HEK293 (cell line): ENCODE results near the gene IRX2.

Experiments
- CTCF ChIA-PET: fragments of 350-600 bp; formaldehyde crosslinking; extraction: SDS; loops from one replicate; lab custom pipeline; 2021; ENCODE audit warnings: antibody characterized with exemption; lab: Yijun Ruan, JAX
- POLR2A ChIA-PET: fragments of 300-600 bp; formaldehyde crosslinking; extraction: SDS; loops from one replicate; lab custom pipeline; 2020; ENCODE audit warnings: antibody characterized with exemption, inconsistent platforms; lab: Yijun Ruan, JAX
- H3K27ac ChIP-seq: fragments of 200-500 bp; sonication (Bioruptor generic); 2 replicates; pipeline ENCODE4 v1.5.1; 2014; ENCODE audit warnings: low read depth, low read length, control low read depth, inconsistent platforms; ENCODE audit errors: extremely low read depth
- H3K36me3 ChIP-seq, 2 experiments: fragments of 200-500 bp in 1 of 2; sonication (Bioruptor generic) in 1 of 2; 1 replicate in 1 of 2; 2 replicates in 1 of 2; pipeline ENCODE4 v1.5.1; 2014 to 2017; ENCODE audit warnings: inconsistent platforms in 2 of 2, low read length in 2 of 2; ENCODE audit not compliant: control insufficient read depth in 2 of 2, insufficient read depth in 1 of 2
- H3K4me1 ChIP-seq: fragments of 200-500 bp; sonication (Bioruptor generic); 2 replicates; pipeline ENCODE4 v1.5.1; 2014; ENCODE audit warnings: mild to moderate bottlenecking, low read length, inconsistent platforms; ENCODE audit not compliant: control insufficient read depth, insufficient read depth
- H3K4me3 ChIP-seq: 2 replicates; pipeline ENCODE4 v1.5.1; 2011; ENCODE audit warnings: low read depth, mild to moderate bottlenecking, control low read depth, low read length, moderate library complexity
- H3K9me3 ChIP-seq: fragments of 200-500 bp; sonication (Bioruptor generic); 2 replicates; pipeline ENCODE4 v1.5.1; 2014; ENCODE audit warnings: low read depth, low read length, inconsistent platforms; ENCODE audit not compliant: control insufficient read depth, insufficient read depth
- HIC1 ChIP-seq: fragments of 450-650 bp; formaldehyde crosslinking; IDR thresholded peaks from 2 replicates; pipeline ENCODE4 v1.5.1; 2016; ENCODE audit warnings: missing biosample characterization, missing genetic modification characterization
- HOXC10 ChIP-seq: sonication (generic); formaldehyde crosslinking; IDR thresholded peaks from 2 replicates; pipeline ENCODE4 v1.8.1; 2023; ENCODE audit warnings: mild to moderate bottlenecking, missing genetic modification reagents
- IKZF3 ChIP-seq: fragments of 450-650 bp; IDR thresholded peaks from 2 replicates; pipeline ENCODE4 v1.5.0; 2018; ENCODE audit warnings: missing biosample characterization, mild to moderate bottlenecking, missing genetic modification characterization, moderate library complexity
- INSM2 ChIP-seq: fragments of 450-650 bp; formaldehyde crosslinking; IDR thresholded peaks from 2 replicates; pipeline ENCODE4 v1.5.1; 2016; ENCODE audit warnings: missing biosample characterization, missing genetic modification characterization
- KLF10 ChIP-seq: fragments of 450-650 bp; IDR thresholded peaks from 2 replicates; pipeline ENCODE4 v1.5.1; 2018; ENCODE audit warnings: missing biosample characterization, mild to moderate bottlenecking, missing genetic modification characterization
- KLF9 ChIP-seq: fragments of 450-650 bp; formaldehyde crosslinking; IDR thresholded peaks from 2 replicates; pipeline ENCODE4 v1.5.1; 2016; ENCODE audit warnings: missing biosample characterization, missing genetic modification characterization, low read depth
- MEIS1 ChIP-seq: sonication (generic); formaldehyde crosslinking; IDR thresholded peaks from 2 replicates; pipeline ENCODE4 v1.8.1; 2022; ENCODE audit warnings: missing genetic modification reagents, mild to moderate bottlenecking, borderline replicate concordance
- PRDM1 ChIP-seq: fragments of 450-650 bp; formaldehyde crosslinking; IDR thresholded peaks from 2 replicates; pipeline ENCODE4; 2016; ENCODE audit warnings: missing biosample characterization, missing genetic modification characterization
- WT1 ChIP-seq: fragments of 450-650 bp; formaldehyde crosslinking; IDR thresholded peaks from 2 replicates; pipeline ENCODE4 v1.5.1; 2016; ENCODE audit warnings: missing biosample characterization, missing genetic modification characterization
- ZNF140 ChIP-seq: fragments of 450-650 bp; formaldehyde crosslinking; IDR thresholded peaks from 2 replicates; pipeline ENCODE4 v1.5.1; 2016; ENCODE audit warnings: missing biosample characterization, missing genetic modification characterization
- ZNF155 ChIP-seq: fragments of 450-650 bp; formaldehyde crosslinking; IDR thresholded peaks from 2 replicates; pipeline ENCODE4 v1.5.1; 2016; ENCODE audit warnings: missing biosample characterization, missing genetic modification characterization
- ZNF16 ChIP-seq: fragments of 450-650 bp; formaldehyde crosslinking; IDR thresholded peaks from 2 replicates; pipeline ENCODE4 v1.5.1; 2016; ENCODE audit warnings: low read depth, missing biosample characterization, missing genetic modification characterization
- ZNF174 ChIP-seq: fragments of 450-650 bp; formaldehyde crosslinking; IDR thresholded peaks from 2 replicates; pipeline ENCODE4 v1.5.0; 2017; ENCODE audit warnings: missing biosample characterization, mild to moderate bottlenecking, missing genetic modification characterization
- ZNF18 ChIP-seq: fragments of 450-650 bp; formaldehyde crosslinking; IDR thresholded peaks from 2 replicates; pipeline ENCODE4 v1.5.1; 2016; ENCODE audit warnings: missing biosample characterization, missing genetic modification characterization
- ZNF274 ChIP-seq, 2 experiments: fragments of 200-500 bp in 1 of 2; fragments of 450-650 bp in 1 of 2; sonication (Bioruptor generic) in 1 of 2; formaldehyde crosslinking in 1 of 2; IDR thresholded peaks; 2 replicates each; pipeline versions ENCODE4 v1.5.1 to v1.6.1; 2014 to 2016; ENCODE audit warnings: borderline replicate concordance in 1 of 2, inconsistent platforms in 1 of 2, low read length in 1 of 2, missing biosample characterization in 1 of 2, missing genetic modification characterization in 1 of 2
- ZNF280D ChIP-seq: fragments of 450-650 bp; formaldehyde crosslinking; IDR thresholded peaks from 2 replicates; pipeline ENCODE4 v1.5.1; 2016; ENCODE audit warnings: missing biosample characterization, missing genetic modification characterization
- ZNF423 ChIP-seq: fragments of 450-650 bp; formaldehyde crosslinking; IDR thresholded peaks from 2 replicates; pipeline ENCODE4 v1.5.1; 2016; ENCODE audit warnings: missing biosample characterization, missing genetic modification characterization
- ZNF548 ChIP-seq: fragments of 450-650 bp; formaldehyde crosslinking; IDR thresholded peaks from 2 replicates; pipeline ENCODE4 v1.5.1; 2016; ENCODE audit warnings: missing biosample characterization, missing genetic modification characterization
- ZNF596 ChIP-seq: fragments of 450-650 bp; IDR thresholded peaks from 2 replicates; pipeline ENCODE4 v1.5.0; 2018; ENCODE audit warnings: missing biosample characterization, mild to moderate bottlenecking, missing genetic modification characterization, moderate library complexity
- ZNF701 ChIP-seq: fragments of 450-650 bp; formaldehyde crosslinking; IDR thresholded peaks from 2 replicates; pipeline ENCODE4 v1.5.1; 2016; ENCODE audit warnings: missing biosample characterization, missing genetic modification characterization
- ZNF785 ChIP-seq: fragments of 450-650 bp; formaldehyde crosslinking; IDR thresholded peaks from 2 replicates; pipeline ENCODE4 v1.5.1; 2016; ENCODE audit warnings: missing biosample characterization, missing genetic modification characterization
- ZSCAN18 ChIP-seq: fragments of 450-650 bp; formaldehyde crosslinking; IDR thresholded peaks from 2 replicates; pipeline ENCODE4 v1.5.1; 2016; ENCODE audit warnings: missing biosample characterization, missing genetic modification characterization

The IRX2 gene

GRCh38 chr5:2724031-2724581 lies 27.4 kb downstream of the IRX2 start:
- no peaks in the 10 kb centered on the region for H3K36me3 ChIP-seq
- no peaks in the 10 kb centered on the region for H3K4me1 ChIP-seq
- H3K9me3 ChIP-seq: no peaks in the 10 kb centered on the region
- CTCF ChIA-PET: no interaction called here
- H3K4me3 ChIP-seq: no peak overlapping the region
- POLR2A ChIA-PET: no interaction called here
- H3K27ac ChIP-seq: no peak overlapping the region
- TF ChIP-seq ZNF548 (tag by site-specific recombination): no peak
- no peak for TF ChIP-seq ZNF596 (tag by site-specific recombination)
- TF ChIP-seq, all 188 proteins: peak for 0

GRCh38 chr5:2722901-2723300 lies 28.6 kb downstream of the IRX2 start:
- H3K9me3 ChIP-seq: no peaks in the 10 kb centered on the region
- no peaks in the 10 kb centered on the region for H3K4me1 ChIP-seq
- ChIA-PET CTCF (no interaction called here), POLR2A (no interaction called here)
- H3K27ac ChIP-seq: no peak overlapping the region
- no peaks in the 10 kb centered on the region for H3K36me3 ChIP-seq
- H3K4me3 ChIP-seq: no peak overlapping the region
- no peak for TF ChIP-seq ZNF16 (tag by site-specific recombination)
- TF ChIP-seq HOXC10 (CRISPR knock-in tag): no peak
- no peak for TF ChIP-seq KLF10
- no peak for TF ChIP-seq ZNF785 (tag by site-specific recombination)
- no peak for TF ChIP-seq ZNF701 (tag by site-specific recombination)
- no peak for TF ChIP-seq ZNF274 (IDR thresholded peaks at IDR 0.05; ENCODE audit: low read length)
- no peak for TF ChIP-seq ZNF274 (tag by site-specific recombination; IDR thresholded peaks at IDR 0.05; ENCODE audit: borderline replicate concordance)
- no peak for TF ChIP-seq ZNF596 (tag by site-specific recombination)
- no peak for TF ChIP-seq HIC1
- no peak for TF ChIP-seq PRDM1 (tag by site-specific recombination)
- no peak for TF ChIP-seq WT1 (tag by site-specific recombination)
- TF ChIP-seq MEIS1 (CRISPR knock-in tag): no peak
- no peak for TF ChIP-seq ZNF140 (tag by site-specific recombination)
- TF ChIP-seq ZNF155: no peak
- no peak for TF ChIP-seq KLF9
- no peak for TF ChIP-seq ZNF423 (tag by site-specific recombination)
- no peak for TF ChIP-seq ZNF18 (tag by site-specific recombination)

GRCh38 chr5:2721385-2722138 lies 29.9 kb downstream of the IRX2 start:
- H3K36me3 ChIP-seq: no peaks in the 10 kb centered on the region
- H3K27ac ChIP-seq: no peak overlapping the region
- no peak overlapping the region for H3K4me3 ChIP-seq
- H3K9me3 ChIP-seq: no peaks in the 10 kb centered on the region
- ChIA-PET CTCF (no interaction called here), POLR2A (no interaction called here)
- TF ChIP-seq ZNF174 (tag by site-specific recombination) (no peak), ZSCAN18 (tag by site-specific recombination) (no peak), ZNF280D (tag by site-specific recombination) (no peak), IKZF3 (tag by site-specific recombination) (no peak), INSM2 (tag by site-specific recombination) (no peak)
- H3K4me1 ChIP-seq: no peaks in the 10 kb centered on the region
